ENCODE measurements around the gene PDIA5. TPM values are rescaled to one million over a fixed set of nuclear protein-coding genes. Genes with fewer than 3 reads are reported as not detected.
A peak's percentile ranks its signal among the peaks of the same experiment; 100 is the strongest.

Gene PDIA5
- total and polyA plus RNA-seq, 2 of the 4 experiments (the other 2 are of a cell fraction), result 19.4 to 42.0 TPM

GRCh38 chr3:123084738-123085237 is 18.0 kb downstream of the PDIA5 start:
- no peak overlapping the region for H3K23ac ChIP-seq (ENCODE audit: low read depth, low read length)
- H4K5ac ChIP-seq (ENCODE audit: low read depth, low read length), result no peak overlapping the region
- H3K18ac ChIP-seq (ENCODE audit: low read depth, low read length), result no peak overlapping the region
- 60% methylated on average over 1 of the region's 6 CpGs; no CpG with 5 or more reads in 1 of the 2 experiments for WGBS, 2 experiments (ENCODE audit: extremely low coverage in 2 of 2, insufficient read length in 1 of 2)
- H3K4ac ChIP-seq (ENCODE audit: low read depth, low read length), result 0 out of 2 replicates have a peak overlapping the region, but pooled peaks have one; percentile 13
- H3K4me3 ChIP-seq (ENCODE audit: insufficient read depth, low read depth, low read length), result no peak overlapping the region
- peak overlapping the region; percentile 33; the same call in 1 of the 2 replicates for H3K14ac ChIP-seq (replicated peaks; ENCODE audit: low read depth, low read length)
- in situ Hi-C loops (cut with MboI; ENCODE audit: low sequenced_read_pairs) (no loop called here), dilution Hi-C loops (cut with HindIII; ENCODE audit: low sequenced_read_pairs, unreplicated experiment) (no loop called here), intact Hi-C loops (cut with micrococcal nuclease) (no loop called here)
- H2AFZ ChIP-seq (replicated peaks; ENCODE audit: low read length, poor library complexity), result no peak overlapping the region
- no peak overlapping the region for H4K8ac ChIP-seq (ENCODE audit: low read depth in 2 of 2, low read length in 2 of 2)
- ChIA-PET CTCF (no interaction called here), POLR2A (ENCODE audit: unreplicated experiment) (no interaction called here)
- H2BK15ac ChIP-seq (ENCODE audit: low read depth, low read length), result no peak overlapping the region
- no peaks in the 10 kb centered on the region for H3K9me3 ChIP-seq (ENCODE audit: control insufficient read depth, insufficient read depth, low read length)
- no peaks in the 10 kb centered on the region for H3K36me3 ChIP-seq (ENCODE audit: control insufficient read depth, insufficient read depth, low read length)
- no TSS peak for BruUV-seq (replicated peaks)
- peaks cover 97% of the 10 kb centered on the region for H4K20me1 ChIP-seq (ENCODE audit: insufficient read depth, low read length)
- no peak overlapping the region for H2BK20ac ChIP-seq (ENCODE audit: low read depth, low read length)
- TF ChIP-seq RFX5 (IDR thresholded peaks at IDR 0.05; ENCODE audit: low read depth, low read length) (no peak), NFE2L2 (IDR thresholded peaks at IDR 0.05; ENCODE audit: low read depth, low read length) (no peak), SMC3 (IDR thresholded peaks at IDR 0.05; ENCODE audit: low read depth, low read length) (no peak), CEBPB (IDR thresholded peaks at IDR 0.05; ENCODE audit: low read depth, low read length) (no peak), FOS (IDR thresholded peaks at IDR 0.05; ENCODE audit: low read depth, low read length) (no peak), RCOR1 (IDR thresholded peaks at IDR 0.05; ENCODE audit: insufficient replicate concordance, low read length) (no peak), MAFK (IDR thresholded peaks at IDR 0.05; ENCODE audit: low read depth, low read length) (no peak), USF2 (IDR thresholded peaks at IDR 0.05; ENCODE audit: low read depth, low read length) (no peak), CHD1 (IDR thresholded peaks at IDR 0.05; ENCODE audit: low read depth, low read length) (no peak), MAZ (IDR thresholded peaks at IDR 0.05; ENCODE audit: borderline replicate concordance, low read depth, low read length) (no peak), BHLHE40 (IDR thresholded peaks at IDR 0.05; ENCODE audit: low read depth, low read length) (no peak), CTCF (conservative IDR thresholded peaks at IDR 0.05; ENCODE audit: low read depth, low read length) (no peak), MXI1 (IDR thresholded peaks at IDR 0.05; ENCODE audit: borderline replicate concordance, low read depth, low read length) (no peak), RAD21 (IDR thresholded peaks at IDR 0.05; ENCODE audit: low read length) (no peak), POLR2A (IDR thresholded peaks at IDR 0.05; ENCODE audit: low read depth, low read length) (no peak), ELK1 (IDR thresholded peaks at IDR 0.05; ENCODE audit: borderline replicate concordance, low read depth, low read length) (no peak)
- H3K4me1 ChIP-seq (ENCODE audit: control insufficient read depth, insufficient read depth, low read length), result peaks cover 37% of the 10 kb centered on the region
- H3K79me1 ChIP-seq (ENCODE audit: low read depth in 1 of 2, low read length in 2 of 2), result peaks cover 40 to 89% of the 10 kb centered on the region in 2 experiments; a peak in 3 of 4 replicates
- H3K9ac ChIP-seq (ENCODE audit: low read depth, low read length), result no peak overlapping the region
- peaks cover 20% of the 10 kb centered on the region; the same call in 1 of the 2 replicates for H3K9me1 ChIP-seq (ENCODE audit: insufficient read depth, low read length)
- peak overlapping the region; percentile 48; the same call in 1 of the 2 replicates for H3K4me2 ChIP-seq (ENCODE audit: low read depth, low read length)
- DNase-seq, result peak; percentile 33
- peaks cover 5% of the 10 kb centered on the region for H3K27me3 ChIP-seq (ENCODE audit: control insufficient read depth, insufficient read depth, low read length)
- H4K91ac ChIP-seq (ENCODE audit: insufficient read depth, low read depth, low read length), result no peak overlapping the region
- peak overlapping the region; percentile 22; the same call in 1 of the 2 replicates for H2BK120ac ChIP-seq (ENCODE audit: low read depth, low read length)
- H2BK5ac ChIP-seq (ENCODE audit: low read depth, low read length, poor library complexity, severe bottlenecking), result no peak overlapping the region
- peak; percentile 65 for ATAC-seq (ENCODE audit: low read depth)
- H3K27ac ChIP-seq (ENCODE audit: insufficient read depth, low read length), result no peak overlapping the region
- H2AK5ac ChIP-seq (ENCODE audit: low read depth, low read length), result 0 out of 2 replicates have a peak overlapping the region, but pooled peaks have one; percentile 2
- no peak overlapping the region for H3K56ac ChIP-seq (ENCODE audit: extremely low read depth, insufficient read depth, low read length)
- H2AK9ac ChIP-seq (replicated peaks; ENCODE audit: low read depth, low read length, poor library complexity), result no peak overlapping the region
